Activated CD4-positive, alpha-beta T cell treated with anti-CD3 and anti-CD28 coated beads, Interleukin-2, amount 50 U/mL, for 48 hours (primary cell): ENCODE results near the gene DAB2IP.

Source experiments
- DNase-seq, 2 experiments: peaks; one replicate each; pipeline ENCODE4 v3.0.0-alpha.2; 2020

DAB2IP gene

DNA sequence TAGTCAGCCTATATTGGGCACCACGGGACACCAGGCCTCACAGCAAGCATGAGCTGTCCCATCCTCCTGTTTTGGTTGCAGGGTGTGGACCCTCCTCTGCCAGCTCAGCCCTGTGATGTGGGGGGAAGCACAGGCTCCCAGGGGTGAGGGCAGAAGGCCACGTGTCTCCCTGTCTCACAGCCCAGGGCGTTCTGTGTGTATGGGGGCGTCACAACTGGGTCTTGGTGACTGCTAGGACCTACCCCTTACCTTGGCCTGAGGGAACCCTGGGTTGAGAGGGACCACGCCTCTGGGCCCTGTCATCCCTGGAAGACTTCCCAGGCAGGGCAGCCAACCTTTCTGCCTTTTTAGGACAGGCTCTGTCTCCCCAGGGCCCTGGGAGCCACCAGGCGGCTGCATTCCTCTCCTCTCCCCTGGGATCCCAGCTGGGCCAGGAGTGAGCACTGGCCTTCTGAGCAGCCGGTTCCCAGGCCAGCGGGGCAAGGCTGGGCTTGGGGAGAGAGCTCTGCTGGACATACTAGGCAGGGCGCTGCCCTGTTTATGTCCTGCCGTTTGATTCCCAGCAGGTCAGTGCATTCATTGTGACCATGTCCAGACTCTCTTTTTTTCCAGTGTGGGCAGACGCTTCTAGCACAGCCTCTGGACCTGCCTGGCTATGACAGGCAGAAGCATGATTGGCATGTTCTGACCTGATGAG is 97.4 kb downstream of the DAB2IP start:
- DNase-seq: no peak

DNA sequence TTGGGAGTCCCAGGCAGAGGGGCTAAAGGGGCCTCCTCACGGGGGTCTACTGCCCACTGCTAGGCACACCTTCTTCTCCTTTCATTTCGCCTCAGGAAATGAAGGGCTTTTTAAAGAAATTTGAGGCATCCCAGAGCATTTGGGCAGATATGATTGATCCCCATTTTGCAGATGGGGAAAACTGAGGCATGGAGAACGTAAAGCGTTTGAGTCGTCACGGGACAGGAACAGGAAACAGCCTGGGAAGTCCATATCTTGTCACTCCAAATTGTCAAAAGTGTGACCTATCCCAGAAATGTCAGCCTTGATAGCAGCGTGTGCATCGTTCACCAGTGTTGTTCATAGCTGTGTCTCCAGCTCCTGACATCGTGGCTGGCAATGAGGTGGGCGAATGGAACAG is 98.2 kb downstream of the DAB2IP start:
- DNase-seq: no peak

DNA sequence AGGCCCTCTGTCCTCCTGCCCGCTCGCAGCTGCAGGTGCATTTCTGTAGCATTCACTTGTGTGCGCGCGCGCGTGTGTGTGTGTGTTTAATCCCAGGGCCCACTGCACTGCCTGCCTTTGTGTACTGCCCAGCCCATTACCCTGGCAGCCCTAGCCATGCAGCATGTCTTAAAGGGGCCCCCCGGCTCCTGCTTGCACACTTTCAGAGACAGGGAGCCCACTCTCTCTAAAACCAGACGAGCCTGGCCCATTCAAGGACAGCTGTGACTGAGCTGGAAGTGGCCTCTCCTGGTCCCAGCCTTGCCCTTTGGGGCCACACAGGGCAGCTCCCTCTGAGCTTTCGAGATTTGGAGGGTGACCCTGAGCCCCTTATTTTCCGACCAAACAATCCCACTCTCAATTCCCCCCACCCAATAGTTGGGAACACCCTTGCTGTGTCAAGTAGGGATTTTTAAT is 98.9 kb downstream of the DAB2IP start:
- DNase-seq: no peak

- DNase-seq: no peak
These were observed 99.5 kb downstream of the DAB2IP start for GRCh38 chr9:121750715-121751623.

GRCh38 chr9:121751686-121752445 is 100.4 kb downstream of the DAB2IP start:
- DNase-seq: no peak

GRCh38 chr9:121752929-121753328 is 101.5 kb downstream of the DAB2IP start:
- no peak for DNase-seq

- DNase-seq: no peak
These were observed 102.6 kb downstream of the DAB2IP start for GRCh38 chr9:121753802-121754654.

- no peak for DNase-seq
These were observed 103.4 kb downstream of the DAB2IP start for GRCh38 chr9:121754655-121755436.

- DNase-seq: no peak
These were observed 104.1 kb downstream of the DAB2IP start for GRCh38 chr9:121755581-121755980.

- no peak for DNase-seq
These were observed 105.2 kb downstream of the DAB2IP start for GRCh38 chr9:121756474-121757280.

DNA sequence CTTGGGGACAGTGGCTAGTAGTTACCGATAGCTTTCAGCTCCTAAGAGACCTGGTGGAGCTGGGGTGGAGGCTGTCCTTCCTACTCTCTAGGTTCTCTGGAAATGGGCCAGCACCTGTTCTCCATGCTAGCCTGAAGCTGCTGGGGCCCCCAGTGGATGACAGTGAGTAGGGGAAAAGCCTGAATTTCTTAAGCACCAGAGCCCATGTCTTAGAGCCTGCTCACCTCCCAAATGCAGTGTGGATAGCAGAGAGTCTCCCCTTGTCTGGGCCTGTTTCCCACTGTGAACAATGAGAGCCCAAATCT is 105.8 kb downstream of the DAB2IP start:
- DNase-seq: no peak

GRCh38 chr9:121758693-121759092 is 107.3 kb downstream of the DAB2IP start:
- DNase-seq: no peak

- DNase-seq: no peak
These were observed 108.6 kb downstream of the DAB2IP start for GRCh38 chr9:121759996-121760395.

- no peak for DNase-seq
These were observed 109.1 kb downstream of the DAB2IP start for GRCh38 chr9:121760571-121760970.

DNA sequence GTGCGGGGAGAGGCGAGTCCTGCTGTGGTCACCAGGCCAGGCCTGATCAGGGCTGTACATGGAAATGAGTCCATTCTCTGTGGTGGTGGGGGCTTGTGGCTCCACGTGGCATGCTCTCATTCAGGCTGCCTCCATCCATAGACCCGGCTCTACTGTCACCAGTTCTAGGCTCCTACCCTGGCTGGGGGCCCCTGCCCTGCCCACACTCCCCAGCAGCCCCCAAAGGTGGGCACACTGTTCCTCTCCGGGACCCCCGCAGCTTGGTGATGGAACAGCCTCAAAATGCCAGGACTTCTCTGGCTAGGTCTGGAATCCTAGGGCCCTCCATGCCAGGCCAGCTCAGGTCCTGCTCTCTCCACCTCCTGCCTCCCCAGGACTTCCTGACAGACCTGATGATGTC is 111.7 kb downstream of the DAB2IP start:
- no peak for DNase-seq

- no peak for DNase-seq
These were observed 112.3 kb downstream of the DAB2IP start for GRCh38 chr9:121763561-121764370.

DNA sequence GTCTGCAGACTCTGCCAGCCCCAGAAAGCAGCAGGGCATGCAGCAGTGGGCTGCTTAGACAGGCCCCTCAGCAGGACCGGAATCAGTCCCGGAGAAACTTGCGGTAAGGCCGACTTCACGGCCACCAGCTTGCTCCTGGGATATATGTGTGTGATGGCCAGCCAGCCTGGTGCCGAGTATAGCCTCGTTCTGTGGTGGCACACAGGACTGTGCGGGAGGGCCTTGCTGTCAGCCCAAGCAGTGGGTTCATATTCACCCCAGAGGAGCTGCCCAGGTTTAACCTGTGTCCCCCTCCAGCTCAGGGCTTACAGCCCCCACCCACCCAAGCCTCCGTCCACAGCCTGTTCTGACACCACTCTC is 112.9 kb downstream of the DAB2IP start:
- no peak for DNase-seq

DNA sequence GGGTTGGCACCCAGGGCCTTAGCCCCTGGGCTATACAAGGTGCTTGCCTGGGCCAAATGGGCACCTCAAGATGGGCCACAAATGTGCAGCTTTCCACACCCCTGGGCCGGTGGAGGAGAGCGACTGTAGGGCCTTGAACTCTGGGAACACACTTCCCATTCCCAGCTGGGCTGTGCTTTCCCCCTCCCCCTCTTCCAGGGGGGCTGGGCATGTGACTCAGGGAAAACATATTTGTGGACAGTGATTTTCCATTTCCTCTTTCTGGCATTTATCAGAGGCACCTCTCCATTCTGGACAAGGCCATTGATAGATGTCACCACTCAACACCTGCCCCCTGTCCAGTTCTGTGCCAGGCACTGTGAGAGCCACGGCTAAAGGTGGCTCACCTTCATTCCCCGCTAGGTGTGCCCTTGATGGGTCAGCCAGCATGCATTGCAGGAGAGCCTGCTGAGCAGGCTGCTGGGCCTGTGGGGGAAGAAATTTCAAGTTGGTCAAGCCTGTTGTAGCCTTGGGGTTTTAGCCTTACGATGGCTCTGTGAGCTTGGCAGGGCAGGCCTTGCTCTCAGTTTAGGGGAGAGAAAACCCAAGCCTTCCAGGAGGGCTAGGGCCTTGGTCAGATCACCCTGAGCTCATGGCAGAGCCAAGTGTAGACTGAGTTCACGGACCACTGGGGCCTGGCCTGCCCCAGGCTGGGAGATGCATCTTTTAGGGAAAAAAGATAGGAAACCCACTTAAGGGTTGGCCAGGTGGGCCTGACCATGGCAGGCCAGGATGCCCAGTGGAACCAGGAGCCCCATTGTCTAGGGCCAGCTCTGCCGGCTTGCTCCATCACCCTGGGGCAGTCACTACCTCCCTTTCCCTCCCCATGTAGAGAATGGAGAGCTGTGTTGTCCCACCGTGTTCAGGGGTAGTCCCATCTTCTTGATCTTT is 113.9 kb downstream of the DAB2IP start:
- DNase-seq: no peak
